SU-DHL-6 (cell line): Measurements from ENCODE around the gene CES4A.

Experiments
- H2AFZ ChIP-seq: fragments of 200-600 bp; sonication (generic); 2 replicates; pipeline ENCODE4 v1.6.1; 2014; ENCODE audit warnings: low read depth, mild to moderate bottlenecking, moderate library complexity, mixed read lengths, antibody characterized with exemption, low read length; ENCODE audit not compliant: severe bottlenecking
- H3F3A ChIP-seq: fragments of 200-600 bp; shearing (Covaris generic); 2 replicates; pipeline ENCODE4 v1.6.0; 2016; ENCODE audit warnings: antibody characterized with exemption, mild to moderate bottlenecking; ENCODE audit not compliant: insufficient read depth
- H3K27ac ChIP-seq: fragments of 200-600 bp; sonication (generic); 2 replicates; pipeline ENCODE4 v1.5.1; 2016; ENCODE audit warnings: low read depth, mild to moderate bottlenecking, low read length, moderate library complexity, mixed read lengths
- H3K27me3 ChIP-seq: fragments of 200-600 bp; sonication (generic), shearing (Covaris generic); 2 replicates; pipeline ENCODE4 v1.6.0; 2014; ENCODE audit warnings: mild to moderate bottlenecking, low read length
- H3K36me3 ChIP-seq: fragments of 200-600 bp; sonication (generic); 2 replicates; pipeline ENCODE4 v1.6.1; 2014; ENCODE audit warnings: mild to moderate bottlenecking, low read length, mixed read lengths
- H3K4me2 ChIP-seq: fragments of 300-600, 200-600 bp; shearing (Covaris generic), sonication (generic); 2 replicates; pipeline ENCODE4 v1.6.0; 2014; ENCODE audit warnings: low read length, low read depth, mild to moderate bottlenecking; ENCODE audit not compliant: poor library complexity, severe bottlenecking
- H3K4me3 ChIP-seq: fragments of 200-600 bp; sonication (generic); 2 replicates; pipeline ENCODE4 v1.5.1; 2014; ENCODE audit warnings: antibody characterized with exemption, low read length, mild to moderate bottlenecking, mixed read lengths; ENCODE audit not compliant: insufficient read depth, poor library complexity, severe bottlenecking
- H3K79me2 ChIP-seq: fragments of 200-600 bp; sonication (generic); 2 replicates; pipeline ENCODE4 v1.6.1; 2014; ENCODE audit warnings: mild to moderate bottlenecking, low read length, moderate library complexity; ENCODE audit not compliant: insufficient read depth
- H3K9ac ChIP-seq: fragments of 200-600 bp; sonication (generic); 2 replicates; pipeline ENCODE4 v1.7.0; 2014; ENCODE audit warnings: mild to moderate bottlenecking, low read length
- H3K9me2 ChIP-seq: fragments of 200-600 bp; sonication (generic); replicated peaks from 2 replicates; pipeline ENCODE4 v1.6.1; 2014; ENCODE audit warnings: low read length; ENCODE audit not compliant: insufficient read depth
- H3K9me3 ChIP-seq: fragments of 200-600 bp; sonication (generic); 2 replicates; pipeline ENCODE4 v1.6.1; 2014; ENCODE audit warnings: low read length, mixed read lengths; ENCODE audit not compliant: insufficient read depth
- H4K20me1 ChIP-seq: fragments of 200-600 bp; sonication (generic); 2 replicates; pipeline ENCODE4 v1.6.1; 2014; ENCODE audit warnings: low read depth, mild to moderate bottlenecking, antibody characterized with exemption, low read length, moderate library complexity, mixed read lengths
- CTCF ChIP-seq: fragments of 200-600 bp; sonication (generic); IDR thresholded peaks from one replicate; pipeline ENCODE4 v1.5.1; 2017; ENCODE audit warnings: antibody characterized with exemption, mild to moderate bottlenecking, low read length, moderate library complexity; ENCODE audit not compliant: insufficient read depth, poor library complexity, severe bottlenecking
- EZH2phosphoT487 ChIP-seq: fragments of 200-600 bp; sonication (generic), shearing (Covaris generic); conservative IDR thresholded peaks from 2 replicates; pipeline ENCODE4 v1.6.1; 2018; ENCODE audit warnings: mild to moderate bottlenecking, antibody characterized with exemption, low read length, moderate library complexity, mixed read lengths

The CES4A gene

GRCh38 chr16:66979011-66979717 lies 9.2 kb upstream of the CES4A start:
- Histone ChIP-seq H3K79me2 (no peaks in the 10 kb centered on the region), H3K36me3 (no peaks in the 10 kb centered on the region), H3K9me3 (no peaks in the 10 kb centered on the region), H4K20me1 (no peaks in the 10 kb centered on the region), H3K27me3 (no peaks in the 10 kb centered on the region), H3K4me3 (no peak overlapping the region), H3K9me2 (no peaks in the 10 kb centered on the region), H3K27ac (no peak overlapping the region), H3F3A (no peaks in the 10 kb centered on the region), H3K4me2 (no peak overlapping the region), H3K9ac (no peak overlapping the region), H2AFZ (no peak overlapping the region)
- TF ChIP-seq EZH2phosphoT487 (no peak), CTCF (no peak)

- no peak overlapping the region for H3K27ac ChIP-seq
- H3K9me2 ChIP-seq, result no peaks in the 10 kb centered on the region
- no peak overlapping the region for H3K4me3 ChIP-seq
- H3K36me3 ChIP-seq, result no peaks in the 10 kb centered on the region
- no peaks in the 10 kb centered on the region for H4K20me1 ChIP-seq
- H3K27me3 ChIP-seq, result no peaks in the 10 kb centered on the region
- TF ChIP-seq CTCF (no peak), EZH2phosphoT487 (no peak)
- H3F3A ChIP-seq, result no peaks in the 10 kb centered on the region
- H2AFZ ChIP-seq, result no peak overlapping the region
- H3K4me2 ChIP-seq, result no peak overlapping the region
- H3K9ac ChIP-seq, result no peak overlapping the region
- no peaks in the 10 kb centered on the region for H3K79me2 ChIP-seq
- no peaks in the 10 kb centered on the region for H3K9me3 ChIP-seq
Observed at GRCh38 chr16:66983033-66983432, 5.4 kb upstream of the CES4A start.

GRCh38 chr16:66984892-66985311 lies 3.5 kb upstream of the CES4A start:
- Histone ChIP-seq H2AFZ (no peak overlapping the region), H3K27me3 (no peaks in the 10 kb centered on the region), H4K20me1 (no peaks in the 10 kb centered on the region), H3K9me3 (no peaks in the 10 kb centered on the region), H3K9me2 (no peaks in the 10 kb centered on the region), H3K36me3 (no peaks in the 10 kb centered on the region), H3K4me3 (no peak overlapping the region), H3K27ac (no peak overlapping the region), H3K79me2 (no peaks in the 10 kb centered on the region), H3F3A (no peaks in the 10 kb centered on the region), H3K9ac (no peak overlapping the region), H3K4me2 (no peak overlapping the region)
- TF ChIP-seq EZH2phosphoT487, result no peak
- no peak for TF ChIP-seq CTCF
